ENCODE data around the gene SMC3. TPM values are rescaled to one million over a fixed set of nuclear protein-coding genes. Genes with fewer than 3 reads are reported as not detected.

Gene SMC3
- total and polyA plus RNA-seq, 4 donors: 7.2 to 26.4 (median 18.1) TPM

DNA sequence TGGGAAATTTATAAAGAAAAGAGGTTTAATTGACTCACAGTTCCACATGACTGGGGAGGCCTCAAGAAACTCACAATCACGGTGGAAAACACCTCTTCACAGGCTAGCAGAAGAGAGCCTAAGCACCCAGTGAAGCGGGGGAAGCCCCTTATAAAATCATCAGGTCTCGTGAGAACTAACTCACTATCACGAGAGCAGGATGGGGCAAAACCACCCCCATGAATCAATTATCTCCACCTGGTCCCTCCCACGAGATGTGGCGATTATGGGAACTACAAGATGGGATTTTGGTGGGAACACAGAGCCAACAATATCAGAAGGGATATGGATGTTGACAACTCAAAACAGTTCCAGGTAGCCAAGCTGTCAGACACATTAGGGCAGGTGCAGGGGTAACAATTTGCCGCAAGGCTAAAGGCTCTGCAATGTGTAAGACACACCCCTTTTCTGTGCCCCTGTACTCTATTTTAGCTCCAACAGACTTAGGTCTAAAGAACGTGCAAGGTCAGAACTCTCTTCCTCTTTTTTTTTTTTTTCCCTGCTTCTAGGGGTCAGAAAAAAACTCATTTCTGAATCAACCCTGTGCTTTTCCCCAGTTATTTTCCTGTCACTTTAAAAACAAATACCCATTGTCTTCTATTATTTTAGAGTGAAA lies 46.0 kb downstream of the SMC3 start:
- no peaks in the 10 kb centered on the region for H3K9me3 ChIP-seq (ENCODE audit: control insufficient read depth in 4 of 4, low read length in 3 of 4)
- H3K9ac ChIP-seq (ENCODE audit: low read depth in 1 of 2, low read length in 2 of 2): no peak overlapping the region
- H3K27ac ChIP-seq (ENCODE audit: low read depth in 1 of 2, low read length in 2 of 2): no peak overlapping the region
- no peak for DNase-seq (ENCODE audit: low spot score)
- no peaks in the 10 kb centered on the region for H3K36me3 ChIP-seq (ENCODE audit: control insufficient read depth in 4 of 4, insufficient read depth in 3 of 4, low read depth in 1 of 4, low read length in 3 of 4)
- no peaks in the 10 kb centered on the region for H3K27me3 ChIP-seq (ENCODE audit: control insufficient read depth in 4 of 4, insufficient read depth in 4 of 4, low read length in 3 of 4)
- H3K4me3 ChIP-seq (ENCODE audit: low read depth in 1 of 3, low read length in 3 of 3): no peak overlapping the region
- TF ChIP-seq RAD21 (IDR thresholded peaks at IDR 0.05) (no peak), GABPA (IDR thresholded peaks at IDR 0.05 in 1 of 2, conservative IDR thresholded peaks at IDR 0.05 in 1 of 2) (no peak), FOXA2 (IDR thresholded peaks at IDR 0.05) (no peak), TAF1 (conservative IDR thresholded peaks at IDR 0.05) (no peak), HNF4A (conservative IDR thresholded peaks at IDR 0.05) (no peak), JUND (IDR thresholded peaks at IDR 0.05) (no peak), RXRA (IDR thresholded peaks at IDR 0.05) (no peak), EGR1 (IDR thresholded peaks at IDR 0.05; ENCODE audit: low read depth in 2 of 2) (no peak), HNF4G (IDR thresholded peaks at IDR 0.05) (no peak)
- TF ChIP-seq, protein P1, sequence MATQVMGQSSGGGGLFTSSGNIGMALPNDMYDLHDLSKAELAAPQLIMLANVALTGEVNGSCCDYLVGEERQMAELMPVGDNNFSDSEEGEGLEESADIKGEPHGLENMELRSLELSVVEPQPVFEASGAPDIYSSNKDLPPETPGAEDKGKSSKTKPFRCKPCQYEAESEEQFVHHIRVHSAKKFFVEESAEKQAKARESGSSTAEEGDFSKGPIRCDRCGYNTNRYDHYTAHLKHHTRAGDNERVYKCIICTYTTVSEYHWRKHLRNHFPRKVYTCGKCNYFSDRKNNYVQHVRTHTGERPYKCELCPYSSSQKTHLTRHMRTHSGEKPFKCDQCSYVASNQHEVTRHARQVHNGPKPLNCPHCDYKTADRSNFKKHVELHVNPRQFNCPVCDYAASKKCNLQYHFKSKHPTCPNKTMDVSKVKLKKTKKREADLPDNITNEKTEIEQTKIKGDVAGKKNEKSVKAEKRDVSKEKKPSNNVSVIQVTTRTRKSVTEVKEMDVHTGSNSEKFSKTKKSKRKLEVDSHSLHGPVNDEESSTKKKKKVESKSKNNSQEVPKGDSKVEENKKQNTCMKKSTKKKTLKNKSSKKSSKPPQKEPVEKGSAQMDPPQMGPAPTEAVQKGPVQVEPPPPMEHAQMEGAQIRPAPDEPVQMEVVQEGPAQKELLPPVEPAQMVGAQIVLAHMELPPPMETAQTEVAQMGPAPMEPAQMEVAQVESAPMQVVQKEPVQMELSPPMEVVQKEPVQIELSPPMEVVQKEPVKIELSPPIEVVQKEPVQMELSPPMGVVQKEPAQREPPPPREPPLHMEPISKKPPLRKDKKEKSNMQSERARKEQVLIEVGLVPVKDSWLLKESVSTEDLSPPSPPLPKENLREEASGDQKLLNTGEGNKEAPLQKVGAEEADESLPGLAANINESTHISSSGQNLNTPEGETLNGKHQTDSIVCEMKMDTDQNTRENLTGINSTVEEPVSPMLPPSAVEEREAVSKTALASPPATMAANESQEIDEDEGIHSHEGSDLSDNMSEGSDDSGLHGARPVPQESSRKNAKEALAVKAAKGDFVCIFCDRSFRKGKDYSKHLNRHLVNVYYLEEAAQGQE (IDR thresholded peaks at IDR 0.05): no peak
- TF ChIP-seq, protein P2, sequence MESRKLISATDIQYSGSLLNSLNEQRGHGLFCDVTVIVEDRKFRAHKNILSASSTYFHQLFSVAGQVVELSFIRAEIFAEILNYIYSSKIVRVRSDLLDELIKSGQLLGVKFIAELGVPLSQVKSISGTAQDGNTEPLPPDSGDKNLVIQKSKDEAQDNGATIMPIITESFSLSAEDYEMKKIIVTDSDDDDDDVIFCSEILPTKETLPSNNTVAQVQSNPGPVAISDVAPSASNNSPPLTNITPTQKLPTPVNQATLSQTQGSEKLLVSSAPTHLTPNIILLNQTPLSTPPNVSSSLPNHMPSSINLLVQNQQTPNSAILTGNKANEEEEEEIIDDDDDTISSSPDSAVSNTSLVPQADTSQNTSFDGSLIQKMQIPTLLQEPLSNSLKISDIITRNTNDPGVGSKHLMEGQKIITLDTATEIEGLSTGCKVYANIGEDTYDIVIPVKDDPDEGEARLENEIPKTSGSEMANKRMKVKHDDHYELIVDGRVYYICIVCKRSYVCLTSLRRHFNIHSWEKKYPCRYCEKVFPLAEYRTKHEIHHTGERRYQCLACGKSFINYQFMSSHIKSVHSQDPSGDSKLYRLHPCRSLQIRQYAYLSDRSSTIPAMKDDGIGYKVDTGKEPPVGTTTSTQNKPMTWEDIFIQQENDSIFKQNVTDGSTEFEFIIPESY (IDR thresholded peaks at IDR 0.05): no peak
- TF ChIP-seq, protein P3, sequence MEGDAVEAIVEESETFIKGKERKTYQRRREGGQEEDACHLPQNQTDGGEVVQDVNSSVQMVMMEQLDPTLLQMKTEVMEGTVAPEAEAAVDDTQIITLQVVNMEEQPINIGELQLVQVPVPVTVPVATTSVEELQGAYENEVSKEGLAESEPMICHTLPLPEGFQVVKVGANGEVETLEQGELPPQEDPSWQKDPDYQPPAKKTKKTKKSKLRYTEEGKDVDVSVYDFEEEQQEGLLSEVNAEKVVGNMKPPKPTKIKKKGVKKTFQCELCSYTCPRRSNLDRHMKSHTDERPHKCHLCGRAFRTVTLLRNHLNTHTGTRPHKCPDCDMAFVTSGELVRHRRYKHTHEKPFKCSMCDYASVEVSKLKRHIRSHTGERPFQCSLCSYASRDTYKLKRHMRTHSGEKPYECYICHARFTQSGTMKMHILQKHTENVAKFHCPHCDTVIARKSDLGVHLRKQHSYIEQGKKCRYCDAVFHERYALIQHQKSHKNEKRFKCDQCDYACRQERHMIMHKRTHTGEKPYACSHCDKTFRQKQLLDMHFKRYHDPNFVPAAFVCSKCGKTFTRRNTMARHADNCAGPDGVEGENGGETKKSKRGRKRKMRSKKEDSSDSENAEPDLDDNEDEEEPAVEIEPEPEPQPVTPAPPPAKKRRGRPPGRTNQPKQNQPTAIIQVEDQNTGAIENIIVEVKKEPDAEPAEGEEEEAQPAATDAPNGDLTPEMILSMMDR (IDR thresholded peaks at IDR 0.05; ENCODE audit: low read depth, low read length, missing input control): no peak
- TF ChIP-seq, protein P4, sequence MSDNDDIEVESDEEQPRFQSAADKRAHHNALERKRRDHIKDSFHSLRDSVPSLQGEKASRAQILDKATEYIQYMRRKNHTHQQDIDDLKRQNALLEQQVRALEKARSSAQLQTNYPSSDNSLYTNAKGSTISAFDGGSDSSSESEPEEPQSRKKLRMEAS (IDR thresholded peaks at IDR 0.05): no peak
- TF ChIP-seq, protein P5, sequence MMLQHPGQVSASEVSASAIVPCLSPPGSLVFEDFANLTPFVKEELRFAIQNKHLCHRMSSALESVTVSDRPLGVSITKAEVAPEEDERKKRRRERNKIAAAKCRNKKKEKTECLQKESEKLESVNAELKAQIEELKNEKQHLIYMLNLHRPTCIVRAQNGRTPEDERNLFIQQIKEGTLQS (IDR thresholded peaks at IDR 0.05): no peak
- no peaks in the 10 kb centered on the region for H3K4me1 ChIP-seq (ENCODE audit: control insufficient read depth in 4 of 4, insufficient read depth in 4 of 4, low read length in 3 of 4)
- WGBS: 84% methylated on average over 8 of the region's 8 CpGs

DNA sequence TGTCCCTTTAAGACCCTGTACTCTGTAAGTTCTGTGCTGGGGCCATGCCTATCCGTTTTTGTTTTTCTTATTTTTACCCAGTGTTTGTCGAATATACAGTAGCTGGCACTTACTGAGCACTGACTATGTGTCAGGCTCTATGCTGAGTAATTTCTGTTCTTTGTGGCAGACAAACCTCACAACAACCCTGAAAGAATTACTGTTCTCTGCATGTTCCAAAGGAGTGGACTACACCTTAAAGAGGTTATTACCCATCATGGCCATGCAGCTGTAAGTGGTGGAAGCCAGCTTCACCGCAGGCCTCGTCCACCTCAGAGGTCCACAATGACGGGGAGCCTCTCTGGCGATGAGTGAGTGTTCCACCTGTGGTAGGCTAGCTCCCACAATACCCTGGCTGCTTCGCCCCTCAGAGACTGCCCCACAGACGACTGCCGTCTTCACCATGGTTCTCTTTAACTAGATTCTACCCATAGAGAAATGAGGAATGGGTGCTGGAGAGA lies 46.6 kb downstream of the SMC3 start:
- no peaks in the 10 kb centered on the region for H3K4me1 ChIP-seq (ENCODE audit: control insufficient read depth in 4 of 4, insufficient read depth in 4 of 4, low read length in 3 of 4)
- WGBS: 87% methylated on average over 9 of the region's 9 CpGs
- H3K36me3 ChIP-seq (ENCODE audit: control insufficient read depth in 4 of 4, insufficient read depth in 3 of 4, low read depth in 1 of 4, low read length in 3 of 4): no peaks in the 10 kb centered on the region
- no peak overlapping the region for H3K9ac ChIP-seq (ENCODE audit: low read depth in 1 of 2, low read length in 2 of 2)
- no peaks in the 10 kb centered on the region for H3K27me3 ChIP-seq (ENCODE audit: control insufficient read depth in 4 of 4, insufficient read depth in 4 of 4, low read length in 3 of 4)
- no peaks in the 10 kb centered on the region for H3K9me3 ChIP-seq (ENCODE audit: control insufficient read depth in 4 of 4, low read length in 3 of 4)
- H3K27ac ChIP-seq (ENCODE audit: low read depth in 1 of 2, low read length in 2 of 2): no peak overlapping the region
- H3K4me3 ChIP-seq (ENCODE audit: low read depth in 1 of 3, low read length in 3 of 3): no peak overlapping the region
- DNase-seq (ENCODE audit: low spot score): no peak
- TF ChIP-seq NR2F2 (IDR thresholded peaks at IDR 0.05) (no peak), FOXA1 (IDR thresholded peaks at IDR 0.05) (no peak), YY1 (IDR thresholded peaks at IDR 0.05) (no peak), HNF4A (conservative IDR thresholded peaks at IDR 0.05) (no peak), RAD21 (IDR thresholded peaks at IDR 0.05) (no peak), FOXA2 (IDR thresholded peaks at IDR 0.05) (no peak), JUND (IDR thresholded peaks at IDR 0.05) (no peak), RXRA (IDR thresholded peaks at IDR 0.05) (no peak), SP1 (IDR thresholded peaks at IDR 0.05) (no peak), TAF1 (conservative IDR thresholded peaks at IDR 0.05) (no peak), EGR1 (IDR thresholded peaks at IDR 0.05; ENCODE audit: low read depth in 2 of 2) (no peak), GABPA (IDR thresholded peaks at IDR 0.05 in 1 of 2, conservative IDR thresholded peaks at IDR 0.05 in 1 of 2) (no peak)
- TF ChIP-seq, protein P2 (IDR thresholded peaks at IDR 0.05): no peak
- TF ChIP-seq, protein P5 (IDR thresholded peaks at IDR 0.05): no peak
